H9 (cell line): Measurements from ENCODE around the gene HSP90AA1. TPM values are rescaled to one million over a fixed set of nuclear protein-coding genes. Genes with fewer than 3 reads are reported as not detected.

Experiments
- DNase-seq: peaks from one replicate; pipeline ENCODE4 v3.0.0-alpha.2; 2017
- H2AFZ ChIP-seq: one replicate; pipeline ENCODE4 v1.6.1; 2013; ENCODE audit warnings: mild to moderate bottlenecking, low read length, control low read depth, moderate library complexity
- H2AK5ac ChIP-seq: 2 replicates; pipeline ENCODE4 v1.6.1; 2013; ENCODE audit warnings: low read length, control low read depth, mixed read lengths; ENCODE audit not compliant: insufficient read length
- H2BK120ac ChIP-seq: one replicate; pipeline ENCODE4 v1.6.1; 2013; ENCODE audit warnings: low read depth, mild to moderate bottlenecking, low read length, control low read depth, inconsistent platforms; ENCODE audit not compliant: poor library complexity, severe bottlenecking
- H2BK12ac ChIP-seq: 2 replicates; pipeline ENCODE4 v1.6.1; 2013; ENCODE audit warnings: low read length, control low read depth, mixed read lengths, low read depth; ENCODE audit not compliant: insufficient read length
- H2BK15ac ChIP-seq: 2 replicates; pipeline ENCODE4 v1.6.1; 2013; ENCODE audit warnings: low read depth, low read length, control low read depth
- H2BK20ac ChIP-seq: one replicate; pipeline ENCODE4 v1.6.1; 2013; ENCODE audit warnings: low read depth, mild to moderate bottlenecking, low read length, control low read depth, inconsistent platforms; ENCODE audit not compliant: poor library complexity, severe bottlenecking
- H2BK5ac ChIP-seq: 2 replicates; pipeline ENCODE4 v1.6.1; 2013; ENCODE audit warnings: low read length, control low read depth, mixed read lengths; ENCODE audit not compliant: insufficient read length
- H3K14ac ChIP-seq: 2 replicates; pipeline ENCODE4 v1.6.1; 2013; ENCODE audit warnings: low read length, control low read depth; ENCODE audit not compliant: insufficient read depth
- H3K18ac ChIP-seq: 2 replicates; pipeline ENCODE4 v1.6.1; 2013; ENCODE audit warnings: low read depth, mild to moderate bottlenecking, mixed read lengths, low read length, control low read depth; ENCODE audit not compliant: insufficient read length
- H3K23ac ChIP-seq: 2 replicates; pipeline ENCODE4 v1.6.1; 2013; ENCODE audit warnings: low read length, control low read depth, mixed read lengths, low read depth; ENCODE audit not compliant: insufficient read length
- H3K23me2 ChIP-seq: 2 replicates; pipeline ENCODE4 v1.6.1; 2013; ENCODE audit warnings: low read depth, mild to moderate bottlenecking, mixed read lengths, low read length, control low read depth; ENCODE audit not compliant: insufficient read length, poor library complexity, severe bottlenecking
- H3K27ac ChIP-seq: 2 replicates; pipeline ENCODE4 v1.5.1; 2013; ENCODE audit warnings: low read length, control low read depth, mixed read lengths, low read depth; ENCODE audit not compliant: insufficient read length
- H3K27me3 ChIP-seq: 2 replicates; pipeline ENCODE4 v1.6.1; 2013; ENCODE audit warnings: low read length, control low read depth, inconsistent platforms; ENCODE audit not compliant: insufficient read depth
- H3K4ac ChIP-seq: 2 replicates; pipeline ENCODE4 v1.6.1; 2013; ENCODE audit warnings: low read depth, mild to moderate bottlenecking, control low read depth, inconsistent platforms, low read length, moderate library complexity
- H3K4me1 ChIP-seq: 2 replicates; pipeline ENCODE4 v1.6.1; 2013; ENCODE audit warnings: low read length, control low read depth, inconsistent platforms; ENCODE audit not compliant: insufficient read depth
- H3K4me2 ChIP-seq: 2 replicates; pipeline ENCODE4 v1.6.1; 2013; ENCODE audit warnings: low read length, control low read depth, mixed read lengths; ENCODE audit not compliant: insufficient read length, insufficient read depth
- H3K56ac ChIP-seq: 2 replicates; pipeline ENCODE4 v1.6.1; 2013; ENCODE audit warnings: low read depth, mild to moderate bottlenecking, mixed read lengths, low read length, control low read depth; ENCODE audit not compliant: insufficient read length
- H3K79me1 ChIP-seq: 2 replicates; pipeline ENCODE4 v1.6.1; 2013; ENCODE audit warnings: low read depth, mild to moderate bottlenecking, moderate library complexity, low read length, control low read depth, inconsistent platforms; ENCODE audit not compliant: insufficient read depth, poor library complexity, severe bottlenecking
- H3K79me2 ChIP-seq: 2 replicates; pipeline ENCODE4 v1.6.1; 2013; ENCODE audit warnings: low read length, control low read depth, inconsistent platforms; ENCODE audit not compliant: insufficient read depth
- H3K9ac ChIP-seq: 2 replicates; pipeline ENCODE4 v1.6.1; 2013; ENCODE audit warnings: low read length, control low read depth, mixed read lengths; ENCODE audit not compliant: insufficient read length; ENCODE audit errors: extremely low read depth
- H3K9me3 ChIP-seq: one replicate; pipeline ENCODE4 v1.6.1; 2013; ENCODE audit warnings: low read depth, low read length, inconsistent platforms; ENCODE audit not compliant: control insufficient read depth
- H3T11ph ChIP-seq: one replicate; pipeline ENCODE4 v1.6.1; 2013; ENCODE audit warnings: mild to moderate bottlenecking, low read length, control low read depth, inconsistent platforms
- H4K20me1 ChIP-seq: one replicate; pipeline ENCODE4 v1.6.1; 2013; ENCODE audit not compliant: control insufficient read depth, insufficient read length, insufficient read depth
- H4K5ac ChIP-seq: 2 replicates; pipeline ENCODE4 v1.6.1; 2013; ENCODE audit warnings: low read depth, mild to moderate bottlenecking, mixed read lengths, low read length, control low read depth; ENCODE audit not compliant: insufficient read length
- H4K8ac ChIP-seq: replicated peaks from 2 replicates; pipeline ENCODE4 v1.6.1; 2013; ENCODE audit warnings: low read length, control low read depth, mixed read lengths, low read depth; ENCODE audit not compliant: insufficient read length
- H4K91ac ChIP-seq: 2 replicates; pipeline ENCODE4 v1.6.1; 2013; ENCODE audit warnings: low read depth, mild to moderate bottlenecking, moderate library complexity, mixed read lengths, low read length, control low read depth; ENCODE audit not compliant: insufficient read length
- H3K27ac Mint-ChIP-seq, 3 experiments: 2 replicates in 2 of 3; 3 replicates in 1 of 3; pipeline ENCODE4 v1.8.0; 2020 to 2021; ENCODE audit warnings: mixed read lengths in 3 of 3, mild to moderate bottlenecking in 1 of 3, moderate library complexity in 1 of 3
- H3K27me3 Mint-ChIP-seq: 2 replicates; pipeline ENCODE4 v1.8.0; 2021; ENCODE audit warnings: low read depth, mild to moderate bottlenecking, moderate library complexity, mixed read lengths
- H3K36me3 Mint-ChIP-seq, 3 experiments: 2 replicates in 2 of 3; 3 replicates in 1 of 3; pipeline ENCODE4 v1.8.0; 2020 to 2021; ENCODE audit warnings: low read depth in 3 of 3, mixed read lengths in 3 of 3; ENCODE audit not compliant: insufficient read depth in 1 of 3
- H3K4me1 Mint-ChIP-seq, 2 experiments: 2 replicates each; pipeline ENCODE4 v1.8.0; 2020; ENCODE audit warnings: mixed read lengths in 2 of 2
- H3K4me3 Mint-ChIP-seq, 2 experiments: 2 replicates in 1 of 2; 3 replicates in 1 of 2; pipeline ENCODE4 v1.8.0; 2020 to 2021; ENCODE audit warnings: mild to moderate bottlenecking in 2 of 2, mixed read lengths in 2 of 2, moderate library complexity in 1 of 2
- H3K9me3 Mint-ChIP-seq, 2 experiments: 2 replicates in 1 of 2; 3 replicates in 1 of 2; pipeline ENCODE4 v1.8.0; 2020; ENCODE audit warnings: mild to moderate bottlenecking in 2 of 2, mixed read lengths in 2 of 2, moderate library complexity in 1 of 2
- CTCF ChIP-seq: fragments of 200-600 bp; sonication (generic); conservative IDR thresholded peaks from 3 replicates; pipeline ENCODE4 v1.8.0; 2021; ENCODE audit warnings: antibody characterized with exemption, mild to moderate bottlenecking
- WGBS: extraction: QIAGEN DNeasy Blood & Tissue Kit; methylation state at CpG from one replicate; pipeline ENCODE4 v1.1.7; 2013; ENCODE audit warnings: missing lambda C conversion rate, low lambda C conversion rate, mixed read lengths; ENCODE audit not compliant: insufficient read length; ENCODE audit errors: extremely low coverage; 5-methylcytosine and 5-hydroxymethylcytosine counted together
- total RNA-seq: library from RNA; stranded (reverse); gene quantifications from 2 replicates; pipeline ENCODE4 v1.2.1, GENCODE V29; 2021

Gene HSP90AA1
- total RNA-seq, 1 experiment from 2014 or later, result 953 TPM

DNA sequence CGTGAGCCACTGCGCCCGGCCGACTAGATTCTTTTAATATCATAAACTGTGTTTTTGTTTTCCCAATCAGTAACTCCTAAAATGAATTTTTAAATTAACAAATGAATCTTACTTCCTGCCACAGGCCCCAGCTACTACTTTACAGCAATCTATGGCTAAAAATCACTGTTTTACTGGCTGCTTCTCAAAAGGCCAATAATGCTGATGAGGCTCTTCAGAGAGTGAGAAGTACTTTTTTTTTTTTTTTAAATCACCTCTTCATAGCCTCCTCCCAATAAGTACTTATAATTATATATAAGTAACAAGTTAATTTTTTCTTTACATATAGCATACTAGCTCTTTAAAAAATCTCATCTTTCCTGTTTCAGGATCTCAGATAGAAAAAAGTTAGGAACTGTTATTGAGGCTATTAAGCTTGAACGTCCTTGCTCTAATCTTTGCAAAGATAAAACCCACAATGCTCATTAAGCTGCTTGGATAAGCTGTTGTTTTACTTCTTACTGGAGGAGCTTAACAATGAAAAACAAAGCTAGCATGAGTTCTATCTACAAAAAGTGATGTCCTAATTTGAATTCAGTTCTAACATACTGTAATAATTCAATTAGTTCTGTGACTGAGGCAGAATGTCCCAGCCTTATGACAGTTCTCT, 40.1 kb upstream of the HSP90AA1 start:
- no peak overlapping the region for H4K8ac ChIP-seq
- no peak overlapping the region for H2BK12ac ChIP-seq
- no peaks in the 10 kb centered on the region for H3K79me2 ChIP-seq
- H3K27me3 Mint-ChIP-seq, result no peaks in the 10 kb centered on the region; the same call in 1 of the 2 replicates
- no peak overlapping the region for H2AFZ ChIP-seq
- H3K9ac ChIP-seq, result no peak overlapping the region
- no CpG with 5 or more reads among the region's 5 CpGs for WGBS
- H2BK20ac ChIP-seq, result no peak overlapping the region
- no peak overlapping the region for H3K56ac ChIP-seq
- H3K4me2 ChIP-seq, result no peak overlapping the region
- H3K27ac ChIP-seq, result no peak overlapping the region
- no peak overlapping the region for H2BK120ac ChIP-seq
- no peak overlapping the region for H3K18ac ChIP-seq
- H3K23ac ChIP-seq, result no peak overlapping the region
- H2BK5ac ChIP-seq, result no peak overlapping the region
- H3K4me1 ChIP-seq, result no peaks in the 10 kb centered on the region
- no peaks in the 10 kb centered on the region for H3K79me1 ChIP-seq
- no peak for DNase-seq
- H3K23me2 ChIP-seq, result no peaks in the 10 kb centered on the region
- no peak overlapping the region for H3K4ac ChIP-seq
- H4K5ac ChIP-seq, result no peak overlapping the region
- peaks cover 13 to 14% of the 10 kb centered on the region in 2 experiments for H3K4me1 Mint-ChIP-seq
- no peak overlapping the region for H3K14ac ChIP-seq
- H4K20me1 ChIP-seq, result no peaks in the 10 kb centered on the region
- no peak overlapping the region for H2BK15ac ChIP-seq
- no peaks in the 10 kb centered on the region for H3K9me3 ChIP-seq
- TF ChIP-seq CTCF, result no peak
- no peak overlapping the region for H3T11ph ChIP-seq
- H3K27ac Mint-ChIP-seq, result no peak overlapping the region
- no peak overlapping the region for H2AK5ac ChIP-seq
- H3K36me3 Mint-ChIP-seq, result peaks cover 7 to 12% (median 7%) of the 10 kb centered on the region in 3 experiments; a peak in 5 of 7 replicates
- no peak overlapping the region for H3K4me3 Mint-ChIP-seq
- H3K27me3 ChIP-seq, result no peaks in the 10 kb centered on the region
- no peak overlapping the region for H4K91ac ChIP-seq
- no peaks in the 10 kb centered on the region; a peak in 1 of 5 replicates for H3K9me3 Mint-ChIP-seq
